WTC11 (cell line): ENCODE measurements around the gene C1orf226. TPM values are rescaled to one million over a fixed set of nuclear protein-coding genes. Genes with fewer than 3 reads are reported as not detected.

ENCODE experiments used
- ATAC-seq: fragments of 200-7000 bp; cut with Tn5 transposase; 2 replicates; pipeline ENCODE4 v1.10.0; 2021; ENCODE audit warnings: mild to moderate bottlenecking, moderate library complexity
- CTCF ChIA-PET: fragments of 300-600 bp; sonication (Branson Sonifier 250); formaldehyde crosslinking; loops from one replicate; lab custom pipeline; 2021; ENCODE audit warnings: antibody characterized with exemption; lab: Charles Lee
- POLR2A ChIA-PET: fragments of 350-600 bp; sonication (Branson Sonifier 250); formaldehyde crosslinking; loops from one replicate; lab custom pipeline; 2021; ENCODE audit warnings: antibody characterized with exemption; lab: Charles Lee
- DNase-seq: peaks from one replicate; pipeline ENCODE4 v3.0.0; 2021; ENCODE audit warnings: low spot score
- H3K27ac Mint-ChIP-seq: 2 replicates; pipeline ENCODE4 v1.8.0; 2021; ENCODE audit warnings: mixed read lengths
- H3K27me3 Mint-ChIP-seq: 2 replicates; pipeline ENCODE4 v1.8.0; 2021; ENCODE audit warnings: low read depth, mild to moderate bottlenecking, moderate library complexity, mixed read lengths
- H3K36me3 Mint-ChIP-seq: 2 replicates; pipeline ENCODE4 v1.8.0; 2021; ENCODE audit warnings: mixed read lengths
- H3K4me1 Mint-ChIP-seq: 2 replicates; pipeline ENCODE4 v1.8.0; 2022; ENCODE audit warnings: mixed read lengths
- H3K4me3 Mint-ChIP-seq: 2 replicates; pipeline ENCODE4 v1.8.0; 2021; ENCODE audit warnings: mild to moderate bottlenecking, moderate library complexity, mixed read lengths
- H3K9me3 Mint-ChIP-seq: 2 replicates; pipeline ENCODE4 v1.8.0; 2021; ENCODE audit warnings: mixed read lengths
- AFF4 ChIP-seq: sonication (generic); formaldehyde crosslinking; IDR thresholded peaks from 2 replicates; pipeline ENCODE4 v1.8.1; 2023; ENCODE audit warnings: mild to moderate bottlenecking, missing genetic modification reagents, borderline replicate concordance
- ATF3 ChIP-seq: sonication (generic); formaldehyde crosslinking; conservative IDR thresholded peaks from 2 replicates; pipeline ENCODE4 v1.8.1; 2022; ENCODE audit warnings: mild to moderate bottlenecking, missing genetic modification reagents
- CBFB ChIP-seq: sonication (generic); formaldehyde crosslinking; IDR thresholded peaks from 2 replicates; pipeline ENCODE4 v1.8.1; 2022; ENCODE audit warnings: mild to moderate bottlenecking, low read depth, missing genetic modification reagents
- CDX4 ChIP-seq: fragments of 250-450 bp; sonication (Bioruptor Pico); IDR thresholded peaks from 2 replicates; pipeline ENCODE4 v1.9.0; 2021; ENCODE audit warnings: moderate library complexity, mild to moderate bottlenecking, inconsistent platforms, borderline replicate concordance
- CREB1 ChIP-seq: sonication (generic); formaldehyde crosslinking; IDR thresholded peaks from 2 replicates; pipeline ENCODE4 v1.8.0; 2023; ENCODE audit warnings: mild to moderate bottlenecking, missing genetic modification reagents
- E2F4 ChIP-seq: sonication (generic); formaldehyde crosslinking; IDR thresholded peaks from 2 replicates; pipeline ENCODE4 v1.8.1; 2022; ENCODE audit warnings: low read depth, mild to moderate bottlenecking, moderate library complexity, missing genetic modification reagents, borderline replicate concordance
- FOXK1 ChIP-seq: sonication (generic); formaldehyde crosslinking; IDR thresholded peaks from 2 replicates; pipeline ENCODE4 v1.8.0; 2022; ENCODE audit warnings: mild to moderate bottlenecking, moderate library complexity, missing genetic modification reagents
- HMGA2 ChIP-seq: fragments of 250-450 bp; sonication (Bioruptor Pico); IDR thresholded peaks from 2 replicates; pipeline ENCODE4 v1.4.0; 2021; ENCODE audit warnings: mild to moderate bottlenecking, moderate library complexity
- JAZF1 ChIP-seq: fragments of 250-450 bp; sonication (Bioruptor Pico); IDR thresholded peaks from 2 replicates; pipeline ENCODE4 v1.9.0; 2021; ENCODE audit warnings: moderate library complexity, mild to moderate bottlenecking, inconsistent platforms
- JUN ChIP-seq: sonication (generic); formaldehyde crosslinking; IDR thresholded peaks from 2 replicates; pipeline ENCODE4 v1.8.0; 2023; ENCODE audit warnings: mild to moderate bottlenecking, missing genetic modification reagents
- NFATC4 ChIP-seq: fragments of 250-450 bp; sonication (Bioruptor Pico); IDR thresholded peaks from 2 replicates; pipeline ENCODE4 v1.9.0; 2021; ENCODE audit warnings: mild to moderate bottlenecking
- NFYB ChIP-seq: sonication (generic); formaldehyde crosslinking; conservative IDR thresholded peaks from 2 replicates; pipeline ENCODE4 v1.8.0; 2022; ENCODE audit warnings: low read depth, missing genetic modification reagents
- SMAD4 ChIP-seq: sonication (generic); formaldehyde crosslinking; IDR thresholded peaks from 2 replicates; pipeline ENCODE4 v1.8.0; 2022; ENCODE audit warnings: mild to moderate bottlenecking, missing genetic modification reagents
- SOX15 ChIP-seq: fragments of 250-450 bp; sonication (Bioruptor Pico); IDR thresholded peaks from 2 replicates; pipeline ENCODE4 v1.9.0; 2021; ENCODE audit warnings: mild to moderate bottlenecking
- SP1 ChIP-seq: sonication (generic); formaldehyde crosslinking; conservative IDR thresholded peaks from 2 replicates; pipeline ENCODE4 v1.8.1; 2022; ENCODE audit warnings: missing genetic modification reagents
- TEAD1 ChIP-seq: sonication (generic); formaldehyde crosslinking; IDR thresholded peaks from 2 replicates; pipeline ENCODE4 v1.8.0; 2022; ENCODE audit warnings: mild to moderate bottlenecking, missing genetic modification reagents
- TEAD4 ChIP-seq: sonication (generic); formaldehyde crosslinking; IDR thresholded peaks from 2 replicates; pipeline ENCODE4 v1.8.0; 2022; ENCODE audit warnings: mild to moderate bottlenecking, missing genetic modification reagents
- ZNF396 ChIP-seq: fragments of 250-450 bp; sonication (Bioruptor Pico); IDR thresholded peaks from 2 replicates; pipeline ENCODE4 v1.8.0; 2021; ENCODE audit warnings: mild to moderate bottlenecking, moderate library complexity, borderline replicate concordance
- total RNA-seq: library from RNA; stranded (reverse); gene quantifications from 3 replicates; pipeline ENCODE4 v1.2.3, GENCODE V29; 2021
- TF ChIP-seq, protein P1 (sequence below): sonication (generic); formaldehyde crosslinking; IDR thresholded peaks from 2 replicates; pipeline ENCODE4 v1.8.0; 2022; ENCODE audit warnings: mild to moderate bottlenecking, missing genetic modification reagents
- TF ChIP-seq, protein P2 (sequence below): fragments of 250-450 bp; sonication (Bioruptor Pico); IDR thresholded peaks from 2 replicates; pipeline ENCODE4 v1.9.0; 2021; ENCODE audit warnings: mild to moderate bottlenecking, borderline replicate concordance
- TF ChIP-seq, protein P3 (sequence below): sonication (generic); formaldehyde crosslinking; IDR thresholded peaks from 2 replicates; pipeline ENCODE4 v1.8.0; 2022; ENCODE audit warnings: mild to moderate bottlenecking, missing genetic modification reagents
- TF ChIP-seq, protein P4 (sequence below): fragments of 250-450 bp; sonication (Bioruptor Pico); IDR thresholded peaks from 2 replicates; pipeline ENCODE4 v2.1.2; 2022; ENCODE audit warnings: mild to moderate bottlenecking, moderate library complexity

The C1orf226 gene
- total RNA-seq, 1 experiment from 2014 or later, result 21.4 TPM

DNA sequence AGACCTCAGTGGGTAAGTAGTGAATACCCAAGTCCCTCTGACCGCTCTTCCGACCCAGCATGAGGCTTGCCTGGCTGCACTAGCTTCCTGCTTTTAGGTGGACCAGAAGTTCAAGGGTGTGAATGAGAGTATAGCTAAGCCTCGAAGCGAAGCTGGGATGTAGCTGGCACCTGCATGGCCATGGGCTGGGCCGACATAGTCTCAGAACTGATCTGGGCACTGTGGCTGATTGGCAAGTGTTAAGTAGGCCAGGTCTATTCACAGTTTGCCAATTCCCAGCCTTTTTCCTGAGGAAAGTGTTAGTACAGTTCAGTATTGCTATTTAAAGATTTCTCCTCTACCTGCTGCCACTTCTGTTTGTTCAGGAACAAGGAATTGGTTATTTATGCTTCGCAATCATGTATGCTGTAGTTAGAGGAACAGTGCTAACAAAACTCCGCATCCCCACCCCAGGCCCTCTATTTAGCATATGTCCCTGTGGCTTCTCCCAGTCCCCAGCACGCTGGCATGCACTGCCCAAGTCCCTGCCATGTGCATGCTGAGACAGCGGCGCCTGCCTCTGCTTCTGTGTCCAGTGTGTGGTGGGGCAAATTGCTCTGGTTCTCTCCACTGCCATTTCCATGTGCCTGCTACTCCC, 21.2 kb upstream of the C1orf226 start:
- Mint-ChIP-seq H3K4me3 (no peak overlapping the region), H3K27me3 (no peaks in the 10 kb centered on the region), H3K27ac (no peak overlapping the region), H3K36me3 (peaks cover 10% of the 10 kb centered on the region), H3K4me1 (no peaks in the 10 kb centered on the region), H3K9me3 (no peaks in the 10 kb centered on the region)
- ChIA-PET POLR2A (no interaction called here), CTCF (interaction anchor here (0.6 kb wide), 1 partner anchor 31 kb away, joined by 4 read pairs; no protein-coding TSS in a partner anchor)
- no peak for ATAC-seq
- DNase-seq, result no peak
- TF ChIP-seq SMAD4 (CRISPR knock-in tag) (no peak), CBFB (CRISPR knock-in tag) (no peak), JAZF1 (CRISPR knock-in tag) (no peak), CREB1 (no peak), AFF4 (CRISPR knock-in tag) (no peak), HMGA2 (no peak), CDX4 (CRISPR knock-in tag) (no peak), SOX15 (CRISPR knock-in tag) (no peak), ATF3 (CRISPR knock-in tag) (no peak), NFATC4 (no peak)
- TF ChIP-seq, protein P1, sequence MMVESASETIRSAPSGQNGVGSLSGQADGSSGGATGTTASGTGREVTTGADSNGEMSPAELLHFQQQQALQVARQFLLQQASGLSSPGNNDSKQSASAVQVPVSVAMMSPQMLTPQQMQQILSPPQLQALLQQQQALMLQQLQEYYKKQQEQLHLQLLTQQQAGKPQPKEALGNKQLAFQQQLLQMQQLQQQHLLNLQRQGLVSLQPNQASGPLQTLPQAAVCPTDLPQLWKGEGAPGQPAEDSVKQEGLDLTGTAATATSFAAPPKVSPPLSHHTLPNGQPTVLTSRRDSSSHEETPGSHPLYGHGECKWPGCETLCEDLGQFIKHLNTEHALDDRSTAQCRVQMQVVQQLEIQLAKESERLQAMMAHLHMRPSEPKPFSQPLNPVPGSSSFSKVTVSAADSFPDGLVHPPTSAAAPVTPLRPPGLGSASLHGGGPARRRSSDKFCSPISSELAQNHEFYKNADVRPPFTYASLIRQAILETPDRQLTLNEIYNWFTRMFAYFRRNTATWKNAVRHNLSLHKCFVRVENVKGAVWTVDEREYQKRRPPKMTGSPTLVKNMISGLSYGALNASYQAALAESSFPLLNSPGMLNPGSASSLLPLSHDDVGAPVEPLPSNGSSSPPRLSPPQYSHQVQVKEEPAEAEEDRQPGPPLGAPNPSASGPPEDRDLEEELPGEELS, result no peak
- TF ChIP-seq, protein P2, sequence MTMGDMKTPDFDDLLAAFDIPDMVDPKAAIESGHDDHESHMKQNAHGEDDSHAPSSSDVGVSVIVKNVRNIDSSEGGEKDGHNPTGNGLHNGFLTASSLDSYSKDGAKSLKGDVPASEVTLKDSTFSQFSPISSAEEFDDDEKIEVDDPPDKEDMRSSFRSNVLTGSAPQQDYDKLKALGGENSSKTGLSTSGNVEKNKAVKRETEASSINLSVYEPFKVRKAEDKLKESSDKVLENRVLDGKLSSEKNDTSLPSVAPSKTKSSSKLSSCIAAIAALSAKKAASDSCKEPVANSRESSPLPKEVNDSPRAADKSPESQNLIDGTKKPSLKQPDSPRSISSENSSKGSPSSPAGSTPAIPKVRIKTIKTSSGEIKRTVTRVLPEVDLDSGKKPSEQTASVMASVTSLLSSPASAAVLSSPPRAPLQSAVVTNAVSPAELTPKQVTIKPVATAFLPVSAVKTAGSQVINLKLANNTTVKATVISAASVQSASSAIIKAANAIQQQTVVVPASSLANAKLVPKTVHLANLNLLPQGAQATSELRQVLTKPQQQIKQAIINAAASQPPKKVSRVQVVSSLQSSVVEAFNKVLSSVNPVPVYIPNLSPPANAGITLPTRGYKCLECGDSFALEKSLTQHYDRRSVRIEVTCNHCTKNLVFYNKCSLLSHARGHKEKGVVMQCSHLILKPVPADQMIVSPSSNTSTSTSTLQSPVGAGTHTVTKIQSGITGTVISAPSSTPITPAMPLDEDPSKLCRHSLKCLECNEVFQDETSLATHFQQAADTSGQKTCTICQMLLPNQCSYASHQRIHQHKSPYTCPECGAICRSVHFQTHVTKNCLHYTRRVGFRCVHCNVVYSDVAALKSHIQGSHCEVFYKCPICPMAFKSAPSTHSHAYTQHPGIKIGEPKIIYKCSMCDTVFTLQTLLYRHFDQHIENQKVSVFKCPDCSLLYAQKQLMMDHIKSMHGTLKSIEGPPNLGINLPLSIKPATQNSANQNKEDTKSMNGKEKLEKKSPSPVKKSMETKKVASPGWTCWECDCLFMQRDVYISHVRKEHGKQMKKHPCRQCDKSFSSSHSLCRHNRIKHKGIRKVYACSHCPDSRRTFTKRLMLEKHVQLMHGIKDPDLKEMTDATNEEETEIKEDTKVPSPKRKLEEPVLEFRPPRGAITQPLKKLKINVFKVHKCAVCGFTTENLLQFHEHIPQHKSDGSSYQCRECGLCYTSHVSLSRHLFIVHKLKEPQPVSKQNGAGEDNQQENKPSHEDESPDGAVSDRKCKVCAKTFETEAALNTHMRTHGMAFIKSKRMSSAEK (CRISPR knock-in tag), result no peak

GRCh38 chr1:162360874-162361260, 20.7 kb upstream of the C1orf226 start:
- H3K27ac Mint-ChIP-seq, result no peak overlapping the region
- H3K36me3 Mint-ChIP-seq, result peaks cover 7% of the 10 kb centered on the region; the same call in 1 of the 2 replicates
- H3K4me1 Mint-ChIP-seq, result no peaks in the 10 kb centered on the region
- ChIA-PET CTCF (interaction anchor here (0.6 kb wide), 1 partner anchor 30 kb away, joined by 4 read pairs; no protein-coding TSS in a partner anchor), POLR2A (no interaction called here)
- no peaks in the 10 kb centered on the region for H3K27me3 Mint-ChIP-seq
- no peak for ATAC-seq
- no peak overlapping the region for H3K4me3 Mint-ChIP-seq
- no peaks in the 10 kb centered on the region for H3K9me3 Mint-ChIP-seq
- DNase-seq, result no peak
- TF ChIP-seq NFYB (CRISPR knock-in tag) (no peak), JUN (CRISPR knock-in tag) (no peak), FOXK1 (CRISPR knock-in tag) (no peak), TEAD4 (no peak), ZNF396 (CRISPR knock-in tag) (no peak), HMGA2 (no peak), CBFB (CRISPR knock-in tag) (no peak), TEAD1 (CRISPR knock-in tag) (no peak), SP1 (CRISPR knock-in tag) (no peak), E2F4 (no peak)
- TF ChIP-seq, protein P3, sequence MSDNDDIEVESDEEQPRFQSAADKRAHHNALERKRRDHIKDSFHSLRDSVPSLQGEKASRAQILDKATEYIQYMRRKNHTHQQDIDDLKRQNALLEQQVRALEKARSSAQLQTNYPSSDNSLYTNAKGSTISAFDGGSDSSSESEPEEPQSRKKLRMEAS (CRISPR knock-in tag), result no peak
- TF ChIP-seq, protein P4, sequence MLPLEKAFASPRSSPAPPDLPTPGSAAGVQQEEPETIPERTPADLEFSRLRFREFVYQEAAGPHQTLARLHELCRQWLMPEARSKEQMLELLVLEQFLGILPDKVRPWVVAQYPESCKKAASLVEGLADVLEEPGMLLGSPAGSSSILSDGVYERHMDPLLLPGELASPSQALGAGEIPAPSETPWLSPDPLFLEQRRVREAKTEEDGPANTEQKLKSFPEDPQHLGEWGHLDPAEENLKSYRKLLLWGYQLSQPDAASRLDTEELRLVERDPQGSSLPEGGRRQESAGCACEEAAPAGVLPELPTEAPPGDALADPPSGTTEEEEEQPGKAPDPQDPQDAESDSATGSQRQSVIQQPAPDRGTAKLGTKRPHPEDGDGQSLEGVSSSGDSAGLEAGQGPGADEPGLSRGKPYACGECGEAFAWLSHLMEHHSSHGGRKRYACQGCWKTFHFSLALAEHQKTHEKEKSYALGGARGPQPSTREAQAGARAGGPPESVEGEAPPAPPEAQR, result no peak
